Activated T-helper 17 cell treated with anti-CD3 and anti-CD28 coated beads, Interleukin-2, amount 50 U/mL, for 72 hours (primary cell): Measurements from ENCODE around the gene CYTH1. TPM values are rescaled to one million over a fixed set of nuclear protein-coding genes. Genes with fewer than 3 reads are reported as not detected.
"Not testable (repeated sequence)": the region's sequence is repeated elsewhere in the genome, so short reads cannot be mapped to it uniquely, and the experiment has no call there.

Experiments used
- ATAC-seq: fragments of 150-1000 bp; cut with Tn5 transposase; replicated peaks from 2 replicates; pipeline ENCODE4 v1.10.0; 2021; ENCODE audit warnings: mild to moderate bottlenecking, moderate library complexity
- H3K27ac Mint-ChIP-seq: one replicate; pipeline ENCODE4 v1.8.0; 2022; ENCODE audit warnings: mixed read lengths
- H3K27me3 Mint-ChIP-seq: one replicate; pipeline ENCODE4 v1.8.0; 2022; ENCODE audit warnings: mixed read lengths
- H3K36me3 Mint-ChIP-seq: one replicate; pipeline ENCODE4 v1.8.0; 2022; ENCODE audit warnings: low read depth, mild to moderate bottlenecking, mixed read lengths
- H3K4me1 Mint-ChIP-seq: one replicate; pipeline ENCODE4 v1.8.0; 2022; ENCODE audit warnings: mixed read lengths
- H3K4me3 Mint-ChIP-seq: one replicate; pipeline ENCODE4 v1.8.0; 2022; ENCODE audit warnings: mild to moderate bottlenecking, mixed read lengths
- H3K9me3 Mint-ChIP-seq: one replicate; pipeline ENCODE4 v1.8.0; 2022; ENCODE audit warnings: mixed read lengths
- total RNA-seq, 2 donors: library from RNA; stranded (reverse); gene quantifications; one replicate each; pipeline ENCODE4 v1.2.3, GENCODE V29; 2022

CYTH1 gene
- total RNA-seq, 2 donors from 2014 or later = 173 to 195 TPM

DNA sequence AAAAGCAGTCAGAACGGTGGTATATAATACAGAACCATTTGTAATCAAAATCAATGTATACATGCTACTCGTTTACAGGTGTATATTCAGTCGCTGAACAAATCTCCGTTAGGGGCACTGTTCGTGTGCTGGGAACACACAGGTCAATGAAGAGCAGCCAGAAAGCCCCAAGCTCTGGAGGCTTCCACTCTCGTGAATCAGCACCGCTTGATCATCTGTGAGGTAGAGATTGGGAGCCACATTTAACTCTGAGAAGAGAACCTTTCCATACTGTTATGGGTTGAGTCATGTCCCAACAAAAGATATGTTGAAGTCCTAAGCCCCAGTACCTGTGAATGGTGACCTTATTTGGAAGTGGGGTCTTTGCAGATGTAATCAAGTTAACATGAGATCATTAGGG is 5.4 kb upstream of the CYTH1 start:
- Mint-ChIP-seq H3K27me3 (no peaks in the 10 kb centered on the region), H3K36me3 (peaks cover 34% of the 10 kb centered on the region), H3K27ac (peak overlapping the region; percentile 71), H3K9me3 (no peaks in the 10 kb centered on the region), H3K4me1 (peaks cover 29% of the 10 kb centered on the region), H3K4me3 (no peak overlapping the region)
- ATAC-seq = peak; percentile 39

- H3K4me3 Mint-ChIP-seq = peak overlapping the region; percentile 47
- H3K4me1 Mint-ChIP-seq = peaks cover 24% of the 10 kb centered on the region
- peak overlapping the region; percentile 38 for H3K27ac Mint-ChIP-seq
- no peaks in the 10 kb centered on the region for H3K27me3 Mint-ChIP-seq
- no peaks in the 10 kb centered on the region for H3K9me3 Mint-ChIP-seq
- no peak for ATAC-seq
- peaks cover 25% of the 10 kb centered on the region for H3K36me3 Mint-ChIP-seq
These were observed 3.6 kb upstream of the CYTH1 start for GRCh38 chr17:78785663-78786057.

DNA sequence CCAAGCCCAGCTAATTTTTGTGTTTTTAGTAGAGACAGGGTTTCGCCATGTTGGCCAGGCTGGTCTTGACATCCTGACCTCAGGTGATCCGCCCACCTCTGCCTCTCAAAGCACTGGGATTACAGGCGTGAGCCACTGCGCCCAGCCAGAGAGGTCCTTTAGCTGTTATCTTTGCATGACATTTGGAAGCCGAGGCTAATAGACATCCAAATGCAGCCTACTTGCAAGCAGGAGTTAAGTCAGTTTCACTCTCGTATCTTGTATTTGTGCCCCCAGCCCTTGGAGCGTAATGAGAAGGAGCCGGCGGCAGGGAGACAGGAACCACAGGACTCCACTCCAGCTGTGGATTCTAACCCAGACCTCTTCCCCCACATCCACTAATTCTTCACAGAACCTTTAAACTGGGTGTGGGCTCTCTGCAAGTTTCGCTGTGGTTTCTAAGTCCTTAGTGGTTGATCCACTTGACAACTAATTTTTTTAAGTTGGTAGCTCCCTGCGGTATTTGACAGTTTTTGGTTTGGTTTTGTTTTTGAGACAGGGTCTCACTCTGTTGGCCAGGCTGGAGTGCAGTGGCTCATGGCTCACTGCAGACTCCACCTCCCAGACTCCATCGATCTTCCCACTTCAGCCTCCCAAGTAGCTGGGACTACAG is 3.1 kb upstream of the CYTH1 start:
- Mint-ChIP-seq H3K27ac (peak overlapping the region; percentile 38), H3K27me3 (no peaks in the 10 kb centered on the region), H3K36me3 (peaks cover 28% of the 10 kb centered on the region), H3K4me3 (peak overlapping the region; percentile 47), H3K9me3 (no peaks in the 10 kb centered on the region), H3K4me1 (peaks cover 24% of the 10 kb centered on the region)
- no peak for ATAC-seq

GRCh38 chr17:78784352-78784751 is 2.3 kb upstream of the CYTH1 start:
- Mint-ChIP-seq H3K27me3 (no peaks in the 10 kb centered on the region), H3K4me1 (peaks cover 26% of the 10 kb centered on the region), H3K27ac (peak overlapping the region; percentile 82), H3K4me3 (peak overlapping the region; percentile 79), H3K9me3 (no peaks in the 10 kb centered on the region), H3K36me3 (peaks cover 35% of the 10 kb centered on the region)
- ATAC-seq = no peak

DNA sequence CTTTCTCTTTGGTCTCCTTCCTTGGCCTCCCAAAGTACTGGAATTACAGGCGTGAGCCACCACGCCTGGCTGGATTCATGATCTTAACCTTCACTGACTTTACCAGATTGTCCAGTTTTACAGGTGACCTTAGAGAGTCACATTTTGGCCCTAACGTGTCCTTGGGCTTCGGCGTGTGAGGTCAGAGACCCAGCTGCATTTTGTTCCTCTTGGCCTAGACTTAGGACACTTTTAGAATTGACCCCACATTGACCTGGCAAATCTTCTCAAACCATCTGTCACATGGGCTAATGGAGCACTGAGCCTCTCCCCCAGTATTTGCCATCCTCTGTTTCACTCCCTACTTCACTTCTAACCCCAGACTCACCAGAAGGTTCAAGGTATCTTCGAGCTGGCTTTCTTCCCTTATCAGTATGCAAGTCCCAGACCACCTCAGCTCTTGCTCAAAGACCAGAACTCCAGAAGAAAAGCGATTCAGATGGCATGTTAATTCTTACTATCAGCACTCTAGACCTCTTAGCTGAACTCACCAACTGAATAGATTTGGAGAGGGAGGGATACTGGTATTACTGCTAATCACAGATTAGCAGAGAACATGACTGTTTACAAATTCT is 1.7 kb upstream of the CYTH1 start:
- Mint-ChIP-seq H3K9me3 (no peaks in the 10 kb centered on the region), H3K4me3 (peak overlapping the region; percentile 79), H3K36me3 (peaks cover 41% of the 10 kb centered on the region), H3K4me1 (peaks cover 27% of the 10 kb centered on the region), H3K27ac (peak overlapping the region; percentile 82), H3K27me3 (no peaks in the 10 kb centered on the region)
- no peak for ATAC-seq

DNA sequence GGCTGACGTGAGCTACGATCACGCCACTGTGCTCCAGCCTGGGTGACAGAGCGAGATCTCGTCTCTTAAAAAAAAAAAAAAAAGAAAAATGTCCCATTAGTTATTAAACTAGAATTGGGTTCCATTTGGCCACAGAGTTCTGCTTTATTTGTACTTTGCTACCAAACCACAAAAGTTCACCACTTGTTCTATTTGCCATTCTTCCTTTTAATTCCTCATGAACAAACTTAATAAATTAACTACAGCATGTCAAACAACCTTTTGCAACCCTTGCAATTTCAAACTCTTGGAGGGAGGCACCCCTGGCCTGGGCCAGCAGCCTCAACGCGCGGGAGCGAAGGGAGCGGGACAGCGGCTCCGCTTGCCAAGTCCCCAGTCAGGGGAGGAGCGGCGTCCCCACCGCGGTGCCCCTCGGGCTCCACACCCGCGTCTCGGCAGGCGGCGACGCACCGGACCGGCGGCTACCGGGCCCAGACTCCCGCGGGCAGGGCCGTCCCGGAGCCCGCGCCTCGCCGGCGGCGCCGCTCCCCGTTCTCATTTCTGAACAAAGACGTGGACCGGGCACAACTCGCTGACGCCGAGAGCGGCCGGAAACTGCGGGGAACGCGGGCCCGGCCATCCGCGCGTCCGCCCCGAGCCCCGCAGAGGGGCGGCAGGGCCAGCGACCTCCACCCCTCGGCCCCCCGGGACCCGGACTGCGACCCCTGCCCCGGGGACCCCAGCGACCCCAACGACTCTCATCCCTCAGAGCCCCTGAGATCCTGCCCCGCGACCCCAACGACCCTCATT is 775 bp downstream of the CYTH1 start:
- Mint-ChIP-seq H3K4me1 (peaks cover 22% of the 10 kb centered on the region), H3K9me3 (no peaks in the 10 kb centered on the region), H3K27ac (peak overlapping the region; percentile 98), H3K4me3 (peak overlapping the region; percentile 89), H3K27me3 (no peaks in the 10 kb centered on the region), H3K36me3 (peaks cover 51% of the 10 kb centered on the region)
- ATAC-seq = peak; percentile 9

GRCh38 chr17:78780335-78780734 is 1.7 kb downstream of the CYTH1 start:
- peak; percentile 11 for ATAC-seq
- Mint-ChIP-seq H3K4me1 (peaks cover 17% of the 10 kb centered on the region), H3K27me3 (no peaks in the 10 kb centered on the region), H3K27ac (peak overlapping the region; percentile 98), H3K4me3 (peak overlapping the region; percentile 89), H3K36me3 (peaks cover 60% of the 10 kb centered on the region), H3K9me3 (no peaks in the 10 kb centered on the region)

DNA sequence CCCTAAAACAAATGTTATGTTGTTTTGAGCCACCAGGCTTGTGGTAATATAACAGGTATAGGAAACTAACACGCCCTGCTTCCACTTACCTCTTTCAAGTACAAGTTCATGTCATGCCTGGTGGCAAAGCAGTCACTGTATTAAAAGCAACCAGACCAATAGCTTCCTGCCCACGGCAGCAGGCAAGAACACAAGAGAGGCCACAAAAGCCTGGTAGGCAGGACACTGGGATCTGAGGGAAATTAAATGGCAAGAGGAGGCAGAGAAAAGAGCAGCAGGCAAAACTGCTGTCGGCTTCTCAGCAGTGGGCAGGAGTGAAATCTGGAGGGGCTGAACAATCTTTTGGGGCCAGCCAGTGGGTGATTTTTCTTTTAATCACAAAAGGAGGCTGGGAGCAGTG is 2.2 kb downstream of the CYTH1 start:
- Mint-ChIP-seq H3K4me3 (peak overlapping the region; percentile 89), H3K9me3 (no peaks in the 10 kb centered on the region), H3K36me3 (peaks cover 65% of the 10 kb centered on the region), H3K27me3 (no peaks in the 10 kb centered on the region), H3K4me1 (peaks cover 20% of the 10 kb centered on the region), H3K27ac (peak overlapping the region; percentile 98)
- peak; percentile 38 for ATAC-seq

- H3K27ac Mint-ChIP-seq = peak overlapping the region; percentile 98
- not testable (repeated sequence) for ATAC-seq, H3K27me3 Mint-ChIP-seq, H3K9me3 Mint-ChIP-seq
- peak overlapping the region; percentile 89 for H3K4me3 Mint-ChIP-seq
- peaks cover 24% of the 10 kb centered on the region for H3K4me1 Mint-ChIP-seq
- H3K36me3 Mint-ChIP-seq = peaks cover 70% of the 10 kb centered on the region
These were observed 2.8 kb downstream of the CYTH1 start for GRCh38 chr17:78779286-78779651.

GRCh38 chr17:78777881-78778280 is 4.2 kb downstream of the CYTH1 start:
- Mint-ChIP-seq H3K4me3 (peak overlapping the region; percentile 94), H3K27ac (peak overlapping the region; percentile 93), H3K36me3 (peaks cover 79% of the 10 kb centered on the region), H3K27me3 (no peaks in the 10 kb centered on the region), H3K4me1 (peaks cover 20% of the 10 kb centered on the region), H3K9me3 (no peaks in the 10 kb centered on the region)
- peak; percentile 2 for ATAC-seq

DNA sequence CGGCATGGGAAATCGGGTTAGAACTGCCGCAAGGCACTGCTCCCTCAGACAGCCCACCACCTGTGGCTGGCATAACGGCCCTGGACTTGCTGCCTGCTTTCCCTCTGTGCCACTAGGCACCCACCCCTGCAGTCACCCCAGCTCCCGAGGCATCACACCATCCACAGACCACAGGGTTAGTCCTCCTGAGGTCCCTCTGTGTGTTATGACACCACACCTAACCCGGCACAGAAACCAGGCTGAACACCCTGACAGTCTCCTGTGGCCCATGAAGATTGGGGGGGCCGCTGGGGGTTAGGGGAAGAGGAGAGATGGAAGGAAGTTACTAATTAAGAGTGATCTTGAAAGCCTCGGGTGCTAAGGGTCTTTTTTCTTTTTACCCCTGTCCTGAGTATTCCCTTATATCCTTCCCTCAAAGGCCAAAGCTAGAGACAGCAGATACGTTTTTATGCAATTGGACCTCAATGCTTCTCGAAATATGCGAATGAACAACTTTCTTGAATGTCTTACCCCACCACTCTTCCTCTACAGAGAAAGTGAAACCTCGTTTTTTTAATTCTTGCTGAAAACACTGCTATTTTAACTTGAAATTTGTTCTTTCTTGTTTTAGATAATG is 7.0 kb downstream of the CYTH1 start:
- peak overlapping the region; percentile 94 for H3K4me3 Mint-ChIP-seq
- no peaks in the 10 kb centered on the region for H3K27me3 Mint-ChIP-seq
- H3K4me1 Mint-ChIP-seq = peaks cover 26% of the 10 kb centered on the region
- H3K36me3 Mint-ChIP-seq = peaks cover 87% of the 10 kb centered on the region
- no peaks in the 10 kb centered on the region for H3K9me3 Mint-ChIP-seq
- ATAC-seq = peak; percentile 66
- H3K27ac Mint-ChIP-seq = peak overlapping the region; percentile 99

GRCh38 chr17:78774453-78774852 is 7.6 kb downstream of the CYTH1 start:
- Mint-ChIP-seq H3K27me3 (no peaks in the 10 kb centered on the region), H3K9me3 (no peaks in the 10 kb centered on the region), H3K36me3 (peaks cover 81% of the 10 kb centered on the region), H3K27ac (peak overlapping the region; percentile 99), H3K4me3 (peak overlapping the region; percentile 94), H3K4me1 (peaks cover 20% of the 10 kb centered on the region)
- ATAC-seq = peak; percentile 12

- Mint-ChIP-seq H3K27me3 (no peaks in the 10 kb centered on the region), H3K4me1 (peaks cover 18% of the 10 kb centered on the region), H3K36me3 (peaks cover 60% of the 10 kb centered on the region), H3K27ac (peak overlapping the region; percentile 99), H3K4me3 (peak overlapping the region; percentile 95), H3K9me3 (no peaks in the 10 kb centered on the region)
- ATAC-seq = peak; percentile 46
These were observed 10.2 kb downstream of the CYTH1 start for GRCh38 chr17:78771758-78772382.

DNA sequence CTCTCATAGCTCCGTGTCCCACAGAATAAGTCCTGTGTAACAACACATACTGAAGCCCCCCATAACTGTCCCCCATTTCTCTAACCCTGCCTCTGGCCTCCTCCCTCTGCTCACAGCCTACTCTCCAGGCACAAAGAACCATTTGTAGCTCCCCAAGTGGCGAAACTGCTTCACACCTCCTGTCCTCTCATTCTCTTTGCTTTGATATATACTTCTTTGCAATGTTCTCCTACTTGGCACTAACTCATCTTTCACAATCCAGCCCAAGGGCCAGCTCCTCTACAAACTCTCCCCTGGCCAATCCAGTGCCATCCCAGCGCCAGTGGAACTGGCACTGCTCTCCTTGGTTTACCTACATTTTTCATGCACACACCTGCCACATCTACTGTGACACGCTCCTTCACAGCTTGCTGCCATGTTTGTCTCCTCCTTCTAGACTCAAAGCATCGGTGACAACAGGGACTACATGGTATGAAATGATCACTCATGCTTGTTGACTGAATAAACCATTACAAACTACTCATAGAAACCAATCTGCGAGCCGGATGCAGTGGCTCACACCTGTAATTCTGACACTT is 12.8 kb downstream of the CYTH1 start:
- H3K4me1 Mint-ChIP-seq = peaks cover 13% of the 10 kb centered on the region
- no peak overlapping the region for H3K4me3 Mint-ChIP-seq
- peaks cover 41% of the 10 kb centered on the region for H3K36me3 Mint-ChIP-seq
- H3K9me3 Mint-ChIP-seq = no peaks in the 10 kb centered on the region
- no peaks in the 10 kb centered on the region for H3K27me3 Mint-ChIP-seq
- ATAC-seq = peak; percentile 47
- H3K27ac Mint-ChIP-seq = no peak overlapping the region
